Measurements from ENCODE around the gene GAN.
"Not testable (repeated sequence)": the region's sequence is repeated elsewhere in the genome, so short reads cannot be mapped to it uniquely, and the experiment has no call there.

Gene GAN

DNA sequence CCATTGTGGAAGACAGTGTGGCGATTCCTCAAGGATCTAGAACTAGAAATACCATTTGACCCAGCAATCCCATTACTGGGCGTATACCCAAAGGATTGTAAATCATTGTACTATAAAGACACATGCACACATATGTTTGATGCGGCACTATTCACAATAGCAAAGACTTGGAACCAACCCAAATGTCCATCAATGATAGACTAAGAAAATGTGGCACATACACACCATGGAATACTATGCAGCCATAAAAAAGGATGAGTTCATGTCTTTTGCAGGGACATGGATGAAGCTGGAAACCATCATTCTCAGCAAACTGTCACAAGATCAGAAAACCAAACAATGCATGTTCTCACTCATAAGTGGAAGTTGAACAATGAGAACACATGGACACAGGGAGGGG is 30.4 kb downstream of the GAN start:
- H3K27me3 ChIP-seq (ENCODE audit: insufficient read depth, low read length); H3K4me3 ChIP-seq (ENCODE audit: low read length); H3K36me3 ChIP-seq (ENCODE audit: insufficient read depth, low read length); H2AFZ ChIP-seq (ENCODE audit: low read depth, low read length); H3K4me1 ChIP-seq (ENCODE audit: insufficient read depth, low read length): not testable (repeated sequence)
- H3K9me3 ChIP-seq (ENCODE audit: low read length), result peaks cover 20% of the 10 kb centered on the region

DNA sequence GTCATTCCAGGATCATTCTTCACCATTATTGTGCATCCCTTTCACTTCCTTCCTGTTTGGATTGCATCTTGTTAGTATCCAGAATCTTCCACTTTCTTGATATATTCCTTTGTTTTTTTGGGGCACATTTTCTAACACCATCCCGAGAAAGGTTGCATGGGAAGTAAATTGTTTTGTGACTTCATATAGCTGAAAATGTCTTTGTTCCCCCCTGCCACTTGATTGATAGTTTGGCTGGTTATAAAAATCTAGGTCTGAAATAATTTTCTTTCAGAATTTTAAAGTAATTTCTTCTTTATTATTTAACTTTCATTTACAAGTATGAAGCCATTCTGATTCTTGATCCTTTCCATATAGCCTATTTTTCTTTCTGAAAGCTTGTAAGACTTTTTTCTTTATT is 32.7 kb downstream of the GAN start:
- peaks cover 24% of the 10 kb centered on the region for H3K9me3 ChIP-seq (ENCODE audit: low read length)
- H3K4me1 ChIP-seq (ENCODE audit: insufficient read depth, low read length), result no peaks in the 10 kb centered on the region
- no peak overlapping the region for H3K4me3 ChIP-seq (ENCODE audit: low read length)
- H3K36me3 ChIP-seq (ENCODE audit: insufficient read depth, low read length), result peaks cover 6% of the 10 kb centered on the region
- H2AFZ ChIP-seq (ENCODE audit: low read depth, low read length), result no peak overlapping the region
- H3K27me3 ChIP-seq (ENCODE audit: insufficient read depth, low read length), result no peaks in the 10 kb centered on the region

DNA sequence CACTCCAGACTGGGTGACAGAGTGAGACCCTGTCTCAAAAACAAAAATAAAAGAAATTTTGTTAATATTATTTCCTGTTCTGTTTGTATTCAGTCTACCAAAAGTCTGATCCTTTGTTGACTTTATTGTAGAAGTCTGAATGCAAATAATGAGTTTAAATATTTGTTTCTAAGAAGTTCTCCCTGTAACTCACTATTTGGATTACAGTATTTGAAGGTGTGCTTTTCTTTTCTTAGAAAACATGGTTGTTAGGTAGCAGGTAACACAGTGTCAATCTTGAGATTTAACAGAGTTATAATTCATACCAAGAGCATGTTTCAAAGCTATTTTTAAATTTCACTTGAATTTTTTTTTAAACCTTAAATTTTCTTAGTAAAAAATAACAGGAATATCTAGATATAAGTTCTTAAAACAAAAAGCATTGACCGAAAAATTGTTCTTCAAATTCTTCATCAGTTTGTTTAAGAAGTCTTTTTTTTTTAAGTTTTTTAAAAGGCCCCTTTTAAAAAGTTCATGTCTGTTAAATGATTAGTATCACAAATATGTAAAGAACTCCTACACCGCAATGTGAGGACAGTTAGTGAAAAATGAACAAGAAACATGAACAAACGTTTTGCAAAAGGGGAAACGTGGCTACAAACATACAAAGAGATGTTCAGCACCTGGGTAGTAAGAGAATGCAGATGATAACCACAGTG is 35.0 kb downstream of the GAN start:
- Histone ChIP-seq H3K36me3 (ENCODE audit: insufficient read depth, low read length) (peaks cover 12% of the 10 kb centered on the region), H3K9me3 (ENCODE audit: low read length) (peaks cover 24% of the 10 kb centered on the region), H3K4me1 (ENCODE audit: insufficient read depth, low read length) (no peaks in the 10 kb centered on the region), H2AFZ (ENCODE audit: low read depth, low read length) (no peak overlapping the region), H3K4me3 (ENCODE audit: low read length) (no peak overlapping the region), H3K27me3 (ENCODE audit: insufficient read depth, low read length) (no peaks in the 10 kb centered on the region)

DNA sequence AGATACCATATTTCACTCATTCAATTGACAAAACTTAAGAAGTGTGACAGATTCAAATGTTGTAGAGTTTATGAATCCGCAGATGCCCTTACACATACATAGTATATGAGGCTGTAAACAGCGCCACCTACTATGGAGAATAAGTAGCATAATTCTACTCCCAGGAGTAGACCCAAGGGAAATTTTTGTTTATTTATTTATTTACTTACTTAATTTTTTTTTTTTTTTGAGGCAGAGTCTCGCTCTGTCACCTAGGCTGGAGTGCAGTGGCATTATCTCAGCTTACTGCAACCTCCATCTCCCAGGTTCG is 35.5 kb downstream of the GAN start:
- H3K36me3 ChIP-seq (ENCODE audit: insufficient read depth, low read length), result peaks cover 16% of the 10 kb centered on the region
- H2AFZ ChIP-seq (ENCODE audit: low read depth, low read length), result no peak overlapping the region
- peaks cover 24% of the 10 kb centered on the region for H3K9me3 ChIP-seq (ENCODE audit: low read length)
- H3K27me3 ChIP-seq (ENCODE audit: insufficient read depth, low read length), result no peaks in the 10 kb centered on the region
- no peak overlapping the region for H3K4me3 ChIP-seq (ENCODE audit: low read length)
- H3K4me1 ChIP-seq (ENCODE audit: insufficient read depth, low read length), result no peaks in the 10 kb centered on the region

DNA sequence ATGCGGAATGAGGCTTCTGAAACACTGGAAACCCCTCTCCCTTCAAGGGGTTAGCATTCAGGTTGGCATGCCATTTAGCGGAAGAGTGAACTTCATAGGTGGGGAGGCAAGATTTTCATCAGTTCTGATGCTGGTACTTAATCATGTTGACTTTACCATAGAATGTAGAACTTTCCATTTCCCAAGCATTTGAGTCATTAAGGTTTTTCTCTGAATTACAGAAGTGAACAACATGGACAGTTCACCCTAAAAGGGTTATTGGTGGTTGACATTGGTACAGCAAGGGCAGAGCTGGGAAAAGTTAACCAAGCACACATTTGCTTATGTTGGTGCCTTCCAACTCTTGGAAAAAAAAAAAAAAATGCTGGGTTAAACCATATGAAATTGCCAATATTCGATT is 39.1 kb downstream of the GAN start:
- H2AFZ ChIP-seq (ENCODE audit: low read depth, low read length), result no peak overlapping the region
- no peak overlapping the region for H3K4me3 ChIP-seq (ENCODE audit: low read length)
- peaks cover 33% of the 10 kb centered on the region for H3K36me3 ChIP-seq (ENCODE audit: insufficient read depth, low read length)
- no peaks in the 10 kb centered on the region for H3K4me1 ChIP-seq (ENCODE audit: insufficient read depth, low read length)
- H3K27me3 ChIP-seq (ENCODE audit: insufficient read depth, low read length), result no peaks in the 10 kb centered on the region
- peaks cover 5% of the 10 kb centered on the region for H3K9me3 ChIP-seq (ENCODE audit: low read length)

DNA sequence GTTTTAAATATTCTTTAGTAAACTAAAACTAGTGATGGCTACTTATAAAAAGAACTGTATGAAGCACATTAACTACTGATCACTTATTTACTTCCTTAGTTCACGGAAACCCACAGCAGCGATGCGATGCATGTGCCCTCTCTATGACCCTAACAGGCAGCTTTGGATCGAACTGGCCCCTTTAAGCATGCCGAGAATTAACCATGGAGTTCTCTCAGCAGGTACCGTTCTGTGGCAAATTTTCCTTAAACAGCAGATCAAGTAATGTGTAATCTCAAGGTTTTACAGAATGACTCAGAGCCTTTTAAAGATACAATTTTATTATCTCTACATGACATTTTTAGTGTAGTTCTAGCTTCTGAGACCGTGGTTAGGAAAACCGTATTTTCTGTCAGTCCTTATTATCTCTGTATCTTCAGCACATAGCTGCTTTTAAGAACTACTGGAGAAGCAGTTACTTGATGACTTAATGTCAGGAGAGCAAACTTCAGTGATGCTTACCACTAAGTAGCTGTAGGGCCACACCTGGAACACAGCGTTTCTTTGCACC is 43.0 kb downstream of the GAN start:
- H2AFZ ChIP-seq (ENCODE audit: low read depth, low read length), result no peak overlapping the region
- no peaks in the 10 kb centered on the region for H3K4me1 ChIP-seq (ENCODE audit: insufficient read depth, low read length)
- H3K4me3 ChIP-seq (ENCODE audit: low read length), result no peak overlapping the region
- no peaks in the 10 kb centered on the region for H3K9me3 ChIP-seq (ENCODE audit: low read length)
- H3K27me3 ChIP-seq (ENCODE audit: insufficient read depth, low read length), result no peaks in the 10 kb centered on the region
- H3K36me3 ChIP-seq (ENCODE audit: insufficient read depth, low read length), result peaks cover 47% of the 10 kb centered on the region

DNA sequence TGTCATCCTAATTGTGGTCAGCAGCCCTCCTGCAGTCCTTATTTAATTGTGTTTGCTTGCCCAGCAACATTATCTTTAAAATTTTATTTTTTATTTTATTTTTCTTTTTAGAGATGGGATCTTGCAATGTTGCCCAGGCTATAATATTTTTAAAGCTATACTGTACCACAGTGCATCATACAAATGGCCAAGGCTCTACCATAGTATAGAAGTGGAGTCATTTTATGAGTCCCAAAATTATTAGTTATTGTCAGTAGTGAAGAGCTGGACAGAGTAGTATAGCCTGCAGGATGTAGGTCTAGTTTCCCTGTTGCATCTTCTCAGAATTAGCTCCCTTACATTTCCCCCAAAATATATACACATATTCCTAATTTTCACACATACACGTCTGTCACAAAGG is 44.1 kb downstream of the GAN start:
- Histone ChIP-seq H3K9me3 (ENCODE audit: low read length) (no peaks in the 10 kb centered on the region), H3K36me3 (ENCODE audit: insufficient read depth, low read length) (peaks cover 47% of the 10 kb centered on the region), H3K4me1 (ENCODE audit: insufficient read depth, low read length) (no peaks in the 10 kb centered on the region), H2AFZ (ENCODE audit: low read depth, low read length) (no peak overlapping the region), H3K27me3 (ENCODE audit: insufficient read depth, low read length) (no peaks in the 10 kb centered on the region), H3K4me3 (ENCODE audit: low read length) (no peak overlapping the region)

DNA sequence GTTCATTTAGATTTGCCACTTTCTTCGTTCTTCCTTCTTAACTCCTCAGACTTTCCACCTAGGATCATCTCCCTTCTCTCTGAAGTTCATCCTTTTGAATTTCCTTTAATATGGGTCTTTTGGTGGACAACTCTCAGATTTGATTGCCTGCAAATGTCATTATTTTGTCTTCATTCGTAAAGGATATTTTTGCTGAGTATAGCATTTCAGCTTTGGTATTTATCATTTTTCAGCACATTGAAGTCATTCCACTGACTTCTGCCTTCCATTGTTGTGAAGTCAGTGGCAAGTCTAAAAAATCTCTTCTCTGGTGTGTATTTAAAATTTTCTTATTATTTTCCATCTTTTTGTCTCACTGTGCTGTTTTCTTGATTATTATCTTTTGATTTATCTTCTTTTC is 45.4 kb downstream of the GAN start:
- Histone ChIP-seq H3K4me3 (ENCODE audit: low read length) (no peak overlapping the region), H3K4me1 (ENCODE audit: insufficient read depth, low read length) (no peaks in the 10 kb centered on the region), H3K36me3 (ENCODE audit: insufficient read depth, low read length) (peaks cover 50% of the 10 kb centered on the region), H3K27me3 (ENCODE audit: insufficient read depth, low read length) (no peaks in the 10 kb centered on the region), H2AFZ (ENCODE audit: low read depth, low read length) (no peak overlapping the region), H3K9me3 (ENCODE audit: low read length) (no peaks in the 10 kb centered on the region)

DNA sequence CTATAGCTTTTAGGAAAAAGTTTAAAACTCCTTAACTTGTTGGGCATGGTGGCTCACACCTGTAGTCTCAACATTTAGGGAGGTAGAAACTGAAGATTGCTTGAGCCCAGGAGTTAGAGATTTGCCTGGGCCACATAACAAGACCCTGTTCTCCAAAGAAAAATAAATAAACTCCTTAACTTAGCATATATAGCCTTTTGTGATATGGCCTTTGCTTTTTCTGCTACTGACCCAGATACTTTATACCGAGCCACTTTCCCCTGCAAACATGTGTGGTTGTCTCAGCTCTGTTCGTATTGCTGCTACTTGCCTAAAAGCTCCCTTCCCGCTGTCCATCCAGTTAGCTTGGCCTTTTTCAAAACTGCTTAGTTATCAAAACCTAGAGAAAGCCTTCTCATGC is 51.0 kb downstream of the GAN start:
- Histone ChIP-seq H3K27me3 (ENCODE audit: insufficient read depth, low read length) (no peaks in the 10 kb centered on the region), H3K4me1 (ENCODE audit: insufficient read depth, low read length) (no peaks in the 10 kb centered on the region), H2AFZ (ENCODE audit: low read depth, low read length) (no peak overlapping the region), H3K9me3 (ENCODE audit: low read length) (no peaks in the 10 kb centered on the region), H3K36me3 (ENCODE audit: insufficient read depth, low read length) (peaks cover 37% of the 10 kb centered on the region), H3K4me3 (ENCODE audit: low read length) (no peak overlapping the region)

DNA sequence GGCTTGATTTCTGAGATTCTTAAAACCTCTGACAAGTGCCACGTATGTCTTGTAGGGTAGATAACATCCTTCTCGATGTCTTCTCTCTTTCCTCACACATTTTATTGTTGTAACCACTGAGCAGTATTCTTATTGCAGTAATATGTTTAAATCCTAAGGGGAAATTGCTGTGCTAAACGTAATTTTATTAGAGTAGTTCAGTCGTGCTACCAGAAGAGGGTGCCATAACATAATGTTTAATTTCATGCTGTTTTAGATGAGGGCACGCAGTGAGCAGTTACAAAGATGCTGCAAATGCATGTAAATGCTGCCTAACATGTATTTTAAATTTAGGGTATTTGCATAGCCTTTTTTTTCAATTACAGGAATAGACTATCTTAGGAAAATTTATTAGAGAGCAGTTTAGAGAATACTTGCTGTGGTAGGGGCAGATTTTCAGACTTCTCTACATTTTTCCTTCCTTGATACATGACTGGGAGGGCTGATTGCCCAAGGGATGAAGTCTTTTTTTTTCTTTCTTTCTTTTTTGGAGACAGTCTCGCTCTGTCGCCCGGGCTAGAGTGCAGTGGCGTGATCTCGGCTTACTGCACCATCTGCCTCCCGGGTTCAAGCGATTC is 51.7 kb downstream of the GAN start:
- Histone ChIP-seq H3K4me3 (ENCODE audit: low read length) (no peak overlapping the region), H2AFZ (ENCODE audit: low read depth, low read length) (no peak overlapping the region), H3K9me3 (ENCODE audit: low read length) (no peaks in the 10 kb centered on the region), H3K4me1 (ENCODE audit: insufficient read depth, low read length) (no peaks in the 10 kb centered on the region), H3K36me3 (ENCODE audit: insufficient read depth, low read length) (peaks cover 37% of the 10 kb centered on the region), H3K27me3 (ENCODE audit: insufficient read depth, low read length) (no peaks in the 10 kb centered on the region)

DNA sequence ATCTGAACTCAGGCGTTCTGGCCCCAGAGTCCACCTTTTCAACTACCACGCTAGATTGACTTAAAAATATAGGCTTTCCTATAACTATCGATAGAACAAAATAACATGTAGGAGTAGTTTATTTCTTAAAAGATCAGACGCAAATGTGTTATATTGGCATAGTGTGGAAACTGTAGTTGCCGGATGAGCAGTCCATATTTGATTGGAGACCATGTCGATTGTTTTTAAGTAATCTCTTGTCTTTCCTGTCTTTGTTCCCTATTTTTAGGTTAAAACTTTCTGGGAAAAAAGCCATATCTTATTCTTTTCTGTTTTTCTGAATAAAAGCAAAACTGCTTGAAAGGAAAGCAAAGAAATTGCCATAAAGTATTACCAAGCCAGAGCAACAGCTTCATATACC is 53.1 kb downstream of the GAN start:
- Histone ChIP-seq H3K36me3 (ENCODE audit: insufficient read depth, low read length) (peaks cover 31% of the 10 kb centered on the region), H3K9me3 (ENCODE audit: low read length) (no peaks in the 10 kb centered on the region), H3K4me1 (ENCODE audit: insufficient read depth, low read length) (no peaks in the 10 kb centered on the region), H3K27me3 (ENCODE audit: insufficient read depth, low read length) (no peaks in the 10 kb centered on the region), H2AFZ (ENCODE audit: low read depth, low read length) (no peak overlapping the region), H3K4me3 (ENCODE audit: low read length) (no peak overlapping the region)

DNA sequence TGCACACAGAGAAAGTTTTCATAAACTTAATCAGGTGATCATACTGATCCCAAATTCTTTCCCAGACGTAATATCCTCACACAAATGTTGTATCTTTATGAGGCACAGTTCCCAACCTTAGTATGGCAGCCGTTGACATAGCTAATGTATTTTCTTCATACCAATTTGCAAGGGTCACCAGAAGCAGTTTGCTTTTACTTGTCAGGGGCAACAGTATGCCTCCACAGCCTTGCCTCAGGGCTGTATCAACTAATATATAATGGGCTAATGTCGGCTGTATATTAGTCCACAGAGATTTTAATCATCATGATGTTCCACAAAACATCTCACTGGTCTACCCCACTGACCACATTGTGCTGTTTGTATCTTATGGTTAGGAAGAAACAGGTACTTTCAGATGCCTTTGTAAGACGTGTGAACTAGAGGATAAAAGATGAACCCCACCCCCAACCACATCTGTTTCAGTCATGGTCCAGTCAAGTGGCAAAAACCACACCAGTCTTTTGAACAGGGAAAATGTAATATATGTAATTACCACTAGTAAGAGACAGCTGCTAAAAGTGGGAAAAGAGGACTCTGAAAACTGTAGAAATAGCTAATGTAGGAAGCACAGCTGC is 55.2 kb downstream of the GAN start:
- Histone ChIP-seq H2AFZ (ENCODE audit: low read depth, low read length) (no peak overlapping the region), H3K27me3 (ENCODE audit: insufficient read depth, low read length) (no peaks in the 10 kb centered on the region), H3K4me3 (ENCODE audit: low read length) (no peak overlapping the region), H3K9me3 (ENCODE audit: low read length) (no peaks in the 10 kb centered on the region), H3K36me3 (ENCODE audit: insufficient read depth, low read length) (peaks cover 20% of the 10 kb centered on the region), H3K4me1 (ENCODE audit: insufficient read depth, low read length) (no peaks in the 10 kb centered on the region)

DNA sequence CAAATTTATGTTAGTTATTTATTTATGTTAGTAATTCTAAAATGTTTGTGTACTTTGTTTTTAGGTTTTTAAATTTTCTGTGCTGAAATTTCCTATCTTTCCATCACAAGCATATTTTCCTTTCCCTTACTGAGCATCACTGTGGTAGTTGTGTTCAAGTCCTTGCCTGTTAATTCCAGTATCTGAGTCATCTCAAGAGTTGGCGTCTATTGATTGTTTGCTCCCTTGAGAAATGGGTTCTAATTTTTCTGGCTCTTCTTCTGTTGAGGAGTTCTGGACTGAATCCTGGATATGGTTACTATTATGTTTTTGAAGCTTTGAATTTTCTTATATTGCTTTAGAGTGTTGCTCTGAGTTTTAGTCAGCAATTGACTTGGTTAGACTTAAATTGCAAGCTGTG is 56.3 kb downstream of the GAN start:
- Histone ChIP-seq H3K36me3 (ENCODE audit: insufficient read depth, low read length) (peaks cover 17% of the 10 kb centered on the region), H2AFZ (ENCODE audit: low read depth, low read length) (no peak overlapping the region), H3K4me3 (ENCODE audit: low read length) (no peak overlapping the region), H3K4me1 (ENCODE audit: insufficient read depth, low read length) (no peaks in the 10 kb centered on the region), H3K27me3 (ENCODE audit: insufficient read depth, low read length) (no peaks in the 10 kb centered on the region), H3K9me3 (ENCODE audit: low read length) (no peaks in the 10 kb centered on the region)
